NT2/D1 (cell line): ENCODE results near the gene C16orf96.

ENCODE experiments used
- SUZ12 ChIP-seq: IDR thresholded peaks from 2 replicates; pipeline ENCODE4 v1.6.1; 2011; ENCODE audit not compliant: insufficient read length, insufficient read depth; ENCODE audit errors: extremely low read depth
- YY1 ChIP-seq: IDR thresholded peaks from 2 replicates; pipeline ENCODE4 v1.6.1; 2011; ENCODE audit not compliant: insufficient read length, insufficient read depth
- ZNF274 ChIP-seq: IDR thresholded peaks from 2 replicates; pipeline ENCODE4 v1.6.1; 2011; ENCODE audit warnings: mild to moderate bottlenecking, low read depth, low read length

DNA sequence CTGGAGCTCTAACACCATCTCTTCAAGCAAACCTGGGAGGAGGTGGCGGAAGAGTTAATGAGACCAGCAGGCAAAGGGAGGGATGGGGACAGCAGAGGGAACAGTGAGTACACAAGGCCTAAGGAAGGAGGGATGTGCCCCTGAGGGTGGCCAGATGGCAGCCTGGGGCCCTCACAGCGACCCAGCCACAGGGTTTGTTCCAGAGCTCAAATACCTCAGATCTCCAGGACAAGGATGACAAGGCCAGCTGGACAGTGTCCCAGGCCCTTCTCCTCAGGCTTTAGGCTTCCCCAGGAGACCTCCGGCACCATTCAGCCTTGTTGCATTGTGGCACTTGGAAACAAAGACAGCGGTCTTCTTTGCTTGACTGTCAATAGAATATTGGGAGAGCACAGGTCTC lies 32.5 kb upstream of the C16orf96 start:
- TF ChIP-seq YY1 (no peak), ZNF274 (no peak), SUZ12 (no peak)
